GM18511 (cell line): ENCODE data around the gene ZNF445.
"Not testable (repeated sequence)": the region's sequence is repeated elsewhere in the genome, so short reads cannot be mapped to it uniquely, and the experiment has no call there.

ENCODE experiments used
- ATAC-seq: cut with Tn5 transposase; IDR thresholded peaks from one replicate; pipeline ENCODE4 v1.9.1; 2021; ENCODE audit warnings: mild to moderate bottlenecking, moderate library complexity; ENCODE audit not compliant: unreplicated experiment

The ZNF445 gene

GRCh38 chr3:44437800-44438199 lies 39.7 kb downstream of the ZNF445 start:
- no peak for ATAC-seq

- no peak for ATAC-seq
These were observed 41.3 kb downstream of the ZNF445 start for GRCh38 chr3:44436181-44436580.

GRCh38 chr3:44434834-44435510 lies 42.5 kb downstream of the ZNF445 start:
- no peak for ATAC-seq

- no peak for ATAC-seq
These were observed 47.0 kb downstream of the ZNF445 start for GRCh38 chr3:44430466-44430865.

- no peak for ATAC-seq
These were observed 48.0 kb downstream of the ZNF445 start for GRCh38 chr3:44429459-44429858.

- no peak for ATAC-seq
These were observed 48.6 kb downstream of the ZNF445 start for GRCh38 chr3:44428910-44429309.

GRCh38 chr3:44427683-44428082 lies 49.8 kb downstream of the ZNF445 start:
- ATAC-seq, result no peak

- no peak for ATAC-seq
These were observed 52.7 kb downstream of the ZNF445 start for GRCh38 chr3:44424758-44425157.

- ATAC-seq, result no peak
These were observed 56.2 kb downstream of the ZNF445 start for GRCh38 chr3:44421280-44421679.

GRCh38 chr3:44420676-44421075 lies 56.8 kb downstream of the ZNF445 start:
- no peak for ATAC-seq

GRCh38 chr3:44419923-44420650 lies 57.4 kb downstream of the ZNF445 start:
- no peak for ATAC-seq

GRCh38 chr3:44419116-44419922 lies 58.2 kb downstream of the ZNF445 start:
- ATAC-seq, result no peak

GRCh38 chr3:44418549-44418948 lies 58.9 kb downstream of the ZNF445 start:
- ATAC-seq, result no peak

- not testable (repeated sequence) for ATAC-seq
These were observed 59.4 kb downstream of the ZNF445 start for GRCh38 chr3:44418118-44418517.

- ATAC-seq, result no peak
These were observed 61.1 kb downstream of the ZNF445 start for GRCh38 chr3:44416031-44417030.

GRCh38 chr3:44415421-44415820 lies 62.0 kb downstream of the ZNF445 start:
- no peak for ATAC-seq

GRCh38 chr3:44414517-44415090 lies 62.9 kb downstream of the ZNF445 start:
- no peak for ATAC-seq

- no peak for ATAC-seq
These were observed 65.1 kb downstream of the ZNF445 start for GRCh38 chr3:44412365-44412764.

- ATAC-seq, result no peak
These were observed 66.3 kb downstream of the ZNF445 start for GRCh38 chr3:44411031-44411645.
